GM12878 (cell line): Measurements from ENCODE around the gene COL5A1. TPM values are rescaled to one million over a fixed set of nuclear protein-coding genes. Genes with fewer than 3 reads are reported as not detected.

Experiments
- ATAC-seq: fragments of 200-7000 bp; cut with Tn5 transposase; 3 replicates; pipeline ENCODE4 v1.9.1; 2020; ENCODE audit warnings: mild to moderate bottlenecking, moderate library complexity
- BruUV-seq: library from RNA; stranded (reverse); fragments of 400-500 nt; replicated peaks from 2 replicates; lab custom pipeline; 2021; lab: Mats Ljungman, UMichigan
- CTCF ChIA-PET: fragments of 300-600 bp; sonication (Branson Sonifier 250); formaldehyde crosslinking; extraction: SDS; loops from one replicate; lab custom pipeline; 2021; ENCODE audit warnings: inconsistent platforms; lab: Yijun Ruan, JAX
- POLR2A ChIA-PET: fragments of 350-600 bp; formaldehyde crosslinking; extraction: SDS; loops from one replicate; lab custom pipeline; 2021; ENCODE audit warnings: inconsistent platforms; lab: Charles Lee
- RAD21 ChIA-PET: fragments of 300-600 bp; sonication (Branson Sonifier 250); formaldehyde crosslinking; loops from one replicate; lab custom pipeline; 2023; ENCODE audit warnings: antibody characterized with exemption; ENCODE audit not compliant: unreplicated experiment; lab: Charles Lee
- SMC1A ChIA-PET: fragments of 300-600 bp; sonication (Branson Sonifier 250); formaldehyde crosslinking; loops from one replicate; lab custom pipeline; 2023; ENCODE audit not compliant: unreplicated experiment, uncharacterized antibody; lab: Charles Lee
- DNase-seq: peaks from one replicate; pipeline ENCODE4 v3.0.0-alpha.2; 2011; ENCODE audit warnings: low read depth, low spot score
- FAIRE-seq: peaks from 3 replicates; lab custom pipeline; 2011; peaks lifted over from hg19 to GRCh38; lab: Jason Lieb, UNC
- H2AFZ ChIP-seq: 2 replicates; pipeline ENCODE4 v1.6.0; 2011; ENCODE audit warnings: low read depth, low read length, control low read depth; ENCODE audit not compliant: control insufficient read depth
- H3K27ac ChIP-seq: 2 replicates; pipeline ENCODE4 v1.5.1; 2011; ENCODE audit warnings: control low read depth; ENCODE audit not compliant: control insufficient read depth, insufficient read depth
- H3K27me3 ChIP-seq, 2 experiments: replicated peaks in 1 of 2; 2 replicates each; pipeline versions ENCODE4 v1.6.0 to v1.6.1; 2011; ENCODE audit warnings: low read length in 1 of 2; ENCODE audit not compliant: control insufficient read depth in 2 of 2, insufficient read depth in 2 of 2
- H3K36me3 ChIP-seq, 2 experiments: 2 replicates each; pipeline ENCODE4 v1.5.1; 2011; ENCODE audit warnings: low read length in 1 of 2; ENCODE audit not compliant: control insufficient read depth in 2 of 2, insufficient read depth in 2 of 2
- H3K4me1 ChIP-seq: 2 replicates; pipeline ENCODE4 v1.6.1; 2011; ENCODE audit warnings: mild to moderate bottlenecking, low read length, moderate library complexity, mixed read lengths; ENCODE audit not compliant: control insufficient read depth, insufficient read depth
- H3K4me2 ChIP-seq: 2 replicates; pipeline ENCODE4 v1.6.0; 2011; ENCODE audit warnings: control low read depth; ENCODE audit not compliant: control insufficient read depth, insufficient read depth
- H3K4me3 ChIP-seq: fragments of 200-600 bp; sonication (generic); 2 replicates; pipeline ENCODE4 v1.5.1; 2016
- H3K79me2 ChIP-seq: 2 replicates; pipeline ENCODE4 v1.6.0; 2011; ENCODE audit warnings: low read length; ENCODE audit not compliant: control insufficient read depth, insufficient read depth
- H3K9ac ChIP-seq: 2 replicates; pipeline ENCODE4 v1.8.0; 2011; ENCODE audit warnings: low read length, control low read depth, mixed read lengths; ENCODE audit not compliant: control insufficient read depth, insufficient read depth
- H3K9me3 ChIP-seq: replicated peaks from 3 replicates; pipeline ENCODE4 v1.5.1; 2011; ENCODE audit warnings: mild to moderate bottlenecking, low read length; ENCODE audit not compliant: control insufficient read depth, insufficient read depth
- H4K20me1 ChIP-seq: 2 replicates; pipeline ENCODE4 v1.6.0; 2011; ENCODE audit not compliant: control insufficient read depth, insufficient read depth
- FOXK2 ChIP-seq: fragments of 450-650 bp; IDR thresholded peaks from 2 replicates; pipeline ENCODE4 v1.6.1; 2017; ENCODE audit warnings: mild to moderate bottlenecking, moderate library complexity
- IKZF2 ChIP-seq, 2 experiments: fragments of 450-650 bp; IDR thresholded peaks; 2 replicates each; pipeline ENCODE4 v1.6.1; 2017; ENCODE audit warnings: mild to moderate bottlenecking in 2 of 2, moderate library complexity in 2 of 2
- KDM1A ChIP-seq: fragments of 200-600 bp; sonication (generic); IDR thresholded peaks from 2 replicates; pipeline ENCODE4 v1.6.1; 2016; ENCODE audit warnings: borderline replicate concordance
- MLLT1 ChIP-seq: fragments of 450-650 bp; IDR thresholded peaks from 2 replicates; pipeline ENCODE4 v1.6.1; 2016; ENCODE audit warnings: mild to moderate bottlenecking
- PBX3 ChIP-seq: IDR thresholded peaks from 2 replicates; pipeline ENCODE4 v1.6.1; 2011; ENCODE audit warnings: mild to moderate bottlenecking, low read depth, low read length, moderate library complexity; ENCODE audit not compliant: insufficient replicate concordance
- RBBP5 ChIP-seq: fragments of 200-600 bp; sonication (generic); conservative IDR thresholded peaks from 2 replicates; pipeline ENCODE4 v1.6.1; 2016
- SMAD5 ChIP-seq: IDR thresholded peaks from 2 replicates; pipeline ENCODE4 v1.6.1; 2016; ENCODE audit warnings: antibody characterized with exemption, low read depth
- SREBF2 ChIP-seq: IDR thresholded peaks from 2 replicates; pipeline ENCODE4 v1.6.1; 2012; ENCODE audit warnings: mild to moderate bottlenecking, low read length
- ZNF217 ChIP-seq: fragments of 450-650 bp; IDR thresholded peaks from 2 replicates; pipeline ENCODE4 v1.6.1; 2017; ENCODE audit warnings: antibody characterized with exemption, mild to moderate bottlenecking
- ZNF622 ChIP-seq: fragments of 450-650 bp; IDR thresholded peaks from 2 replicates; pipeline ENCODE4 v1.6.1; 2017; ENCODE audit warnings: mild to moderate bottlenecking, inconsistent platforms
- WGBS: methylation state at CpG from one replicate; pipeline ENCODE4 v1.1.6; 2016; ENCODE audit warnings: low lambda C conversion rate; ENCODE audit not compliant: insufficient replicate concordance, insufficient coverage; ENCODE audit errors: missing lambda C conversion rate; 5-methylcytosine and 5-hydroxymethylcytosine counted together
- in situ Hi-C: fragments of 300-500 bp; cut with MboI; formaldehyde crosslinking; loops from 9 replicates; pipeline ENCODE4 v1.14.3; 2018; ENCODE audit warnings: mixed read lengths
- intact Hi-C: fragments of 100-400 bp; cut with micrococcal nuclease; formaldehyde crosslinking; loops from one replicate; pipeline ENCODE4 v1.14.2; 2022; ENCODE audit not compliant: unreplicated experiment
- polyA plus RNA-seq, 11 experiments: library from polyadenylated mRNA; depleted of rRNA in 4 of 11; unstranded in 6 of 11; stranded (reverse) in 5 of 11; fragments of >200 nt; fragmentation: Nextera tagmentation in 4 of 11; fragmentation: Illumina TruSeq in 1 of 11; extraction: Ambion mirVana in 4 of 11; extraction: Trizol in 1 of 11; gene quantifications; 1 replicate in 1 of 11; 2 replicates in 10 of 11; pipeline versions ENCODE4 v1.2.1 to v1.2.3, GENCODE V29; 2011 to 2016; ENCODE audit warnings: inconsistent platforms in 2 of 11, missing spikeins in 2 of 11, low read depth in 1 of 11
- total RNA-seq, 4 experiments: library from RNA; depleted of rRNA in 3 of 4; stranded (reverse); fragments of >200 nt in 3 of 4; fragmentation: Illumina TruSeq in 1 of 4; extraction: Trizol in 1 of 4; gene quantifications; 2 replicates each; pipeline versions ENCODE4 v1.2.1 to v1.2.3, GENCODE V29; 2013 to 2021

Gene COL5A1
- total and polyA plus RNA-seq, 10 of the 15 experiments (the other 5 are each of a cell fraction or from before 2014, with no cell fraction given), result under 0.01 to 0.15 (median 0.13) TPM; not detected in 4

GRCh38 chr9:134847138-134847537 lies 205.5 kb downstream of the COL5A1 start:
- BruUV-seq, result no TSS peak
- H3K79me2 ChIP-seq, result no peaks in the 10 kb centered on the region
- H3K9me3 ChIP-seq, result peaks cover 9% of the 10 kb centered on the region; the same call in 2 of the 3 replicates
- H3K36me3 ChIP-seq, result no peaks in the 10 kb centered on the region
- H3K4me1 ChIP-seq, result no peaks in the 10 kb centered on the region
- no peak for FAIRE-seq
- no peak overlapping the region for H3K4me2 ChIP-seq
- CTCF ChIA-PET, result no interaction called here
- no peaks in the 10 kb centered on the region for H3K27me3 ChIP-seq
- no peak overlapping the region for H3K4me3 ChIP-seq
- POLR2A ChIA-PET, result no interaction called here
- no peak overlapping the region for H3K9ac ChIP-seq
- TF ChIP-seq RBBP5 (no peak), IKZF2 (IDR thresholded peaks at IDR 0.05) (no peak), ZNF217 (no peak), FOXK2 (no peak)
- no peaks in the 10 kb centered on the region for H4K20me1 ChIP-seq
- intact Hi-C loops, result no loop called here
- ATAC-seq, result no peak
- no peak overlapping the region for H2AFZ ChIP-seq
- DNase-seq, result no peak
- RAD21 ChIA-PET, result no interaction called here
- SMC1A ChIA-PET, result no interaction called here
- in situ Hi-C loops, result no loop called here
- WGBS, result 18% methylated on average over 3 of the region's 3 CpGs
- no peak overlapping the region for H3K27ac ChIP-seq

- Histone ChIP-seq H3K4me2 (no peak overlapping the region), H3K36me3 (no peaks in the 10 kb centered on the region), H3K9me3 (peaks cover 10% of the 10 kb centered on the region; the same call in 2 of the 3 replicates), H4K20me1 (no peaks in the 10 kb centered on the region), H3K27me3 (no peaks in the 10 kb centered on the region), H3K27ac (no peak overlapping the region), H3K79me2 (no peaks in the 10 kb centered on the region), H3K4me3 (no peak overlapping the region), H3K4me1 (0 out of 2 replicates have a peak, but pooled peaks cover under 1% of the 10 kb centered on the region), H3K9ac (no peak overlapping the region), H2AFZ (no peak overlapping the region)
- DNase-seq (no peak), FAIRE-seq (no peak), ATAC-seq (no peak)
- TF ChIP-seq SMAD5 (no peak), PBX3 (no peak), KDM1A (no peak), MLLT1 (no peak), ZNF622 (no peak), SREBF2 (no peak)
- CTCF ChIA-PET, result no interaction called here
- BruUV-seq, result no TSS peak
- POLR2A ChIA-PET, result no interaction called here
- 43% methylated on average over 14 of the region's 16 CpGs for WGBS
- SMC1A ChIA-PET, result no interaction called here
- RAD21 ChIA-PET, result no interaction called here
- intact Hi-C loops, result no loop called here
- in situ Hi-C loops, result no loop called here
Measured at GRCh38 chr9:134847752-134848432, 206.3 kb downstream of the COL5A1 start.
